T-helper 1 cell (primary cell): ENCODE data around the gene PDCL3.

Experiments
- DNase-seq, 5 donors: peaks; one replicate each; pipeline ENCODE4 v3.0.0-alpha.2; 2012 to 2020

Gene PDCL3

DNA sequence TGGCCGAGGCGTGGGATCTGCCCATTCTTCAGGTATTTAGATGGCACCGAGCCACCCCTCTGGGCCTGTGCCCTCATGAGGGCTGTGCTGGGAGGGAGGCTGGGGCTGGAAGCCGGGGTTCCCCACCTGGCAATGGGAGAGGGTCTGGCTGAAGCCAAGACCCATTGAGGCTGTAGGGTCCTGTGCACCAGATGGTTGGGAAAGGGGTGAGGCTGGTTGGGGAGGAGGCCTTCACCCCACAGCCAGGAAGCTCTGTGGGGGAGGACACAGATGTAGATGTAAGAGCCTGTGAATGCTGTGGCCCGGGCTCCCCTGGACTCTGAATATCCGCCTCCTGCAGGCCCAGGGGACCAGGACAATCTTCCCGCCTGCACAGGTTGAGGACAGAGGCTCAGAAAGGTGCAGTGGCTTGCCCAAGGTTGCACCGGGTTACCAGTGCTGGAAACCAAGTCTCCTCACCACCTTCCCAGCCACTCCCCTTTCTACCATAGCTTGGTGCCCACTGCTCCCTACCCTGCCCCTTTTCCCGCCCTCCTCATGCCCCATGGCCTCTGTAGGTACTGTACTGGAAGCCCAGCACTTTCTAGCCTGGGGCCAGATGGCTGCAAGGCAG, 49.7 kb downstream of the PDCL3 start:
- DNase-seq = no peak

DNA sequence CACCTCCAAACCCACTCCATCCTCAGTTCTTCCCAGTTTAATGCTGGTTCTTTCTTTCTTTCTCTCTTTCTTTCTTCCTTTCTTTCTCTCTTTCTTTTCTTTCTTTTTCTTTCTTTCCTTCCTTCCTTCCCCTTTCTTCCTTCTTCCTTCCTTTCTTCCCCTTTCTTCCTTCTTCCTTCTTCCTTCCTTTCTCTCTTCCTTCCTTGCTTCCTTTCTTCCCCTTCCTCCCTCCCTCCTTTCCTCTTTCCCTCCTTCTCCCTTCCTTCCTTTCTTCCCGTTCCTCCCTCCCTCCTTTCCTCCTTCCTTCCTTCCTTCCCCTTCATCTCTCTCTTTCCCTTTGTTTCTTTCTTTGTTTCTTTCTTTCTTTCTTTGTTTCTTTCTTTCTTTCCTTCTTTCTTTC, 50.9 kb downstream of the PDCL3 start:
- no peak for DNase-seq

DNA sequence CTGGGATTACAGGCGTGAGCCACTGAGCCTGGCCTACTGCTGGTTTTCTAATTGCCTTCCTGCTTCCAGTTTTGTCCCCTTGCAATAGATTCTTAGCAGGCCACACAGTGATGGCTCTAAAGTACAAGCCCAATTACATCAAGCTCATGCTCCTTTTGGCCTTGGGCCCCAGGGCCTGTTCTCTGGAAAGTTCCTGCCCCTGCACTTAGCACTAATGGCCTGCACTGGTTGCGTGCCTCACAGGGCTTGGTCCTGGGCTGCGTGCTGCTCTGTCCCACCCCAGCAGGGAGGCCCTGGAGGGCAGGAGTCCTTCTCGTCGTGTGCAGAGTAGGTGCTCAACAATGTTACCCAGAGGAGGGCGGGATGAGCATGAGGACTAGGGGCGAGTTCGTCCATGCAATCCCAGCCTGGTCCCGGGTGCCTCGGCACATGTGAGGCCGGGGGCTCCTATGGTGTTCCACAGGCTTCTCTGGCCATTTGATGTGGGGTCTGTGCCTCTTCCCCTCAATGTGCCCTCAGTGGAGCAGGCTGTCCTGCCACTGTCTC, 51.7 kb downstream of the PDCL3 start:
- no peak for DNase-seq

DNA sequence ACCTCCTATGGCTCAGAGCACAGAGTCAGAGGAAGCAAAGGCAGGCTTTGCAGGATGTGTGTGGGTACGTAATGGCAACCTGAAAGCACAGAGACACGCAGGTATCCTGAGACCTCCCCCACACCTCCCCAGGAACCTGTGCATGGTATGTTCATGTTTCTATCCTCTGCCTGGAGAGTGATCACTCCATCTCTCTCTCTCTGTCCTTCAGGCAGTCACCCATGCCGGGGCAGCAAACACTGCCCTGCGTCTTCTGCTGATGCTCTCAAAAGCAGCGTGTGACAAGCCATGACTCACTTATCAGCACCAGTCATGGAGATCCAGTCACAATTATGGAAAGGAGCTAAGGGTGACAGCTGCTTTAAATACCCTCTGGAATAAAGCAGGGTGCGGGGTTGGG, 52.7 kb downstream of the PDCL3 start:
- DNase-seq = no peak

DNA sequence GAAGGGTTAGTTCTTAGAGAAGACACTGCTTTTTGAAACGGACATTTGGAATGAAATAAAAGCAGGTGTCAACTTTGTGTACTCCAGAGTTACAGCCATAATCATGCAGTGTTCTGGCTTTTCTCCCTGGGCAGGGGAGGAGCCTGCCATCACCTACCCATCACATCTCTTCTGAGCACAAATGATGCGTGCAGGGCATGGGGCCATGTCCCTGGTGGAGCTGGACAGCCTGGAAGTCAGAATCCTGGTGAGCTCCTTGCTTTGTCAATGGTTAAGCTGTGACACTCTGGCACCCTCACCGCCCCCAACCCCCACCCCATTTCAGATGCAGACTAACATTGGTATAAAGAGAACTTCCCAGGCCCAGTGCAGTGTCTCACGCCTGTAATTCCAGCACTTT, 53.1 kb downstream of the PDCL3 start:
- no peak for DNase-seq

DNA sequence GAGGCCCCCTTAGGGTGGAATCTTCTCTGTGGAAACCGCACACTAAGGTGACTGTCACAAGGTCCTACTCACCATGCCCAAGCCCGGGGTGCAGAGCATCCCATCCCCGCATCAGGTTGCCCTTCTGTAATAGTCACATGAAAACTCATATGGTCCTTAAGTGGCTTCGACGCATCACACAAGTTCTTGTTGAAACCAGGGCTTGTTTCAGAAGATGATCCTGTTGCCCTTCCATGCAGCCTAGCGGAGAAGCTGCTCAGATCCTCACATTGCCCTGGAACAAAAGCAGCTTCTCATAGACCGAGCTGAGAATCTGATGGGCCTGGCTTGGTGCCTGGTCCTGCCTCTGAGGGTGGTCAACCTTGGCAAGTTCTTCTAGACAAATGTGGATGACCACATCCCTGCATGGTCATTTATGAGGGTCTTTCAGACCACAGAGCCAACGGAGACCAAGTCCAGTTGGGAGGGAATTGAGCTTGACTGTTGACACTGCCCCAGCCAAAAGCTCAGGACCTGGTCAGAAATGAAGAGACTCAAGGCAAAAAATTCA, 54.1 kb downstream of the PDCL3 start:
- no peak for DNase-seq

DNA sequence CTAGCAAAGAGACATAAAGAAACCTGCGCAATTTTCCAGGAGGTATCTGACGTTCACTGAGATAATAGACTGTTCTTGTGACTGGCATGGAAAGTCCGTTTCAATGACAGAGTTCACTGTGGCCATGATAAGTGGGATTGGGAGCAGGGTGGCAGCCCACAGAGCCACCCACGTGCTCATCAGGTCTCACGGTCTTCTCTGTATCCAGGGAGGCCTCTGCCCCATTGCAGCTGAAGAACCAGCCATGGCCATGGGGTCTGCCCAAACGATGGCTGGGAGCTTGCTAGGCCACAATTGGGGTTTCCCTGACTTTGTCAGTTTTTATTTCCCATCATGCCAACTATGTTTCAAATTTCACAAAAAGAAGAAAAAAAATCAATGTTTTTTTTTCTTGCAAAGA, 57.2 kb downstream of the PDCL3 start:
- no peak for DNase-seq

DNA sequence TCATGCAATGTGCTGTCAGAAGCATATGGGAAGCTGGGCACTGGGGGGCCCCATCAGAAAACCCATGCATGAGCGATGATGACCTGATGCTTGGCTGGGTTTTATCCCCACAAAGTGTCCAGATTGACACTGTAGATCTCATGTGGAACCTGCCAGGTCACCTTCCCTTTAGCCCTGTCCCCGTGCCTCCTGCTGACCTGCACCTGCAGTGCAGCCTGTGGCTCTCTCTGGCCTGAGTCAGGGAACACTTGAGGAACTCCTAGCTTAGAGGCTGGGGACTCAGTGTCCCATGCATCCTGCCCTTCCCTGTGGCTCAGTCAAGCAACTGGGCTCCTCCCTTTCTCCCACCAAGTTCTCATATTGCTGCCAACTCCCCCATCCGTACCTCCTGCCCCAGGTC, 57.7 kb downstream of the PDCL3 start:
- no peak for DNase-seq

DNA sequence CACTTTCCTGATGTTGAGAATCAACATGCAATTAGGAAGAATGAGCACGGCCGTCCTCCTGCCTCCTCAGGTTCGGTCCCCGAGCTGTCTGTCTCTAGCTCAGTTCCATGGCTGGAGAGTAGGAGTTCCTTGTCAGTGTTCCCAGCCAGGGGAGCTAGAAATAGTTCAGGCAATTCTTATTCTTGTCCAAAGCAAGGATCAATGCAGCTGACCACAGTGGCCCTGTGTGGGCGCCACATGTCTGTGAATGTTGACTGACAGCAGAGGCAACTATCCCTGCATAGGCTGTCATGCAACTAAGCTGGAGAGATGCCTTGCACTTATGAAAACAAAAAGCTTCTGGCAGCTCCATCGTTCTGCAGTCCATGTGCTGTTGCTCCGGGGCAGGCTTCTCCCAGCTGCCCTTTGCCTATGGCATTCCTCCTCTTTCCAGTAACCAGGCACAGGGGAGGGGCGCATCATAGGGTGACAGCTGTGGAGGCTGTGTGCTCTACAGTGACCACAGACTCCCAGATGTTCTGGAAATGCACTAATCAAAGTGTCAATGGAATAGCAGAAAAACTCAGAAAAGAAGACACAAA, 58.7 kb downstream of the PDCL3 start:
- no peak for DNase-seq

DNA sequence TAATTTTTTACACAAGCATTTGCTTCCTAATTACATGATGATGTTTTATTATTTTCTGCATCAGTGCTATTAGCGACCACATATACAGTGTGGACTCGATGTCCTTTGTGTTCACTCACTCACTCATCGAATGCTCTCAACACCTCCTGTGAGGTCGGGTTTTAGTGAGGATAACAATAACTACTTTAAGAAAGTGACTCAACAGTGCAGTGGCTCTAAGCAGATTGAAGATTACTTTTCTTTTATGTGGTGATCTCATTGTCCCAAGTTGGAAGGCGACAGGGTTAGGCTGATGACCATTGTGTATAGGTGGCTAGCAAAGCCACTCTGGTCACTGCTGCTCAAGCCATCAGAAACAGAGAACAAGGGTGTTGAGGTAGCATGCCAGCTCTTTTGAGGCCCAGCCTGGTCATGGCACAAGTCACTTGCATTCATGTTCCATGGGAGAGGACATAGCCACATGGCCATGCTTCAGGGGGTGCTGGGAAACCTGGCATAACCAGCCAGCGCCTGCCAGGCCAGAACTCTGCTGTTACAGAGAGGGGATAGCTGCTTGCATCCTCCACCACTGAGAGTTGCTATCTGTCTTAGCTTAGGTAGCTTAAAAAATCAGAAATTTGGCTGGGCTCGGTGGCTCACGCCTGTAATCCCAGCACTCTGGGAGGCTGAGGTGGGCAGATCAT, 60.4 kb downstream of the PDCL3 start:
- DNase-seq = no peak

DNA sequence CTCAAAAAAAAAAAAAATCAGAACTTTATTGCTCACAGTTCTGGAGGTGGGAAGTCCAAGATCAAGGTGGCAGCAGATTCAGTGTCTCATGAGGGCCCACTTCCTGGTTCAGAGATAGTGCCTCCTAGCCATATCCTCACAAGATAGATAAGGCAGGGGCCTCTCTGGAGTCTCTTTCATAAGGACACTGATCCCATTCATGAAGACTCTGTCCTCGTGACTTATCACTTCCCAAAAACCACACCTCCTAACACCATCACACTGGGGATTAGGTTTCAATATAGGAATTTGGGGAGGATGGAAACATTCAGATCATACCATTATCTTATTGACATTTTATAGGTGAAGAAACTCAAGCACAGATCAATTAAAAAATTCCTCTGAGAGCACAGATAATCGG, 61.1 kb downstream of the PDCL3 start:
- no peak for DNase-seq

DNA sequence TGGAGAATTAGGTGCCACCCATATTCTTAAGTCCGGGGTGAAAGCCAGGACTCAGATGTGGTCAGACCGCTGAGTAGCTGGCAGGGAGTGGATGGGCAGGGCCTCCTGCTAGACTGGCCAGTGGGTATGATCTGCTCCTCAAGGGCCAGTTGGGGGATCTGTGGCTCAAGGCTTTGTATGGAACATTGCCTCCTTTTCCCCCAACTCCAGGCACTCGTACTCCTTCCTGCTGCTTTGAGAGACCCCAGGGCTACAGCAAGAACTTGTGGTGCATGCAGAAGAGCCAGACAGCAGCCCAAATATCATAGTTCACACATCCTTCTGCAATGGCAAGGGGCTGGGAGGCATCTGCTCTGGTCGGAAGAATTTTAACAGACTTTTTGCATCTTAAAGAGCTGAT, 61.7 kb downstream of the PDCL3 start:
- no peak for DNase-seq

DNA sequence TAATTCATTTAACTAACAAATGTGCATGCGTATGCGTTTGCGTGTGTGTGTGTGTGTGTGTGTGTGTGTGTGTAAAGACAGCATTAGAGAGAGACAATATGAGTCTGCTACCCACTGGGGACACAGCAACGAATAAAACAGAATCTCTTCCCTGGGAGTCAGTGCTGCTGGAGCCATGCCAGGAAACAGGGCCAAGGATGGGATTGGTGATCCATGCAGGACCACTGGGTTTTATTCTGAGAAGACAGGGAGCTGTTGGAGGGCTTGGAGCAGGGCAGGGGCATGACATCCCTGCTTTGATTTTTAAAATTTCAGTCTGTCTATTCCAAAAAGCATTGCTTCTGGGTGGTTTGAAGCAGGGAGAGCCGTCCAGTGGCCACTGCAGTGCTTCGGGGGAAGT, 62.9 kb downstream of the PDCL3 start:
- no peak for DNase-seq
